GM21360 (cell line): ENCODE measurements around the gene PARD6A.
A peak's percentile ranks its signal among the peaks of the same experiment; 100 is the strongest.

ENCODE experiments used
- ATAC-seq: cut with Tn5 transposase; IDR thresholded peaks from one replicate; pipeline ENCODE4 v1.9.1; 2021; ENCODE audit warnings: mild to moderate bottlenecking, moderate library complexity; ENCODE audit not compliant: unreplicated experiment

Gene PARD6A

DNA sequence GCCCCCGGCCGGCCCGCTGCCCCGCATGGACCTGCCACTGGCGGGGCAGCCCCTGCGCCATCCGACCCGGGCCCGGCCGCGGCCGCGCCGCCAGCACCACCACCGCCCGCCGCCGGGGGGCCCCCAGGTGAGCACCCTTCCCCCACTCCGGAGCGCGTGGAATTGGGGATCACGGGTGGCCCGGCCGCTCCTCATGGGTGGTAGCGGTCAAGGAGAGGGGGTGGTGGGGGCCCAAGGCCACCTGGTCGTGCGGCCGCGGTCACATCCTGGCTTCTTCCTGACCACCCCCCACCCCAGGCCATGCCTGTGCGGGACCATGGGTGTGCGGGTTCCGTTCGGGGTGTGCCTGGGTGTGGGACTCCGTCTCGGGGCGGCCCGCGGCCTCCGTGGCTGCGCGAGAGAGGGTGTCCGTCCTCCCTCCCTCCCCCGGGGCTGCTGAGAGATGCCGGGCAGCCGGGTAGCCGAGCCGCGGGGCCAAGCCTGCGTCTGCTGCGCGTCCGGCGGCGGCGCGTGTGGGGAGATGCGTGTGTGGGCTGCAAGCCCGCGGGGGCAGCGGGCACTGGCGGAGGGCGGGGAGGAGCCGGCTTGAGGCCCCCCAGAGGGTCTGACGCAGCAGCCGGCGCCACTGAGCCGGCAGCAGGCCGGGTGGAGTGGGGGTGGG is 7.5 kb upstream of the PARD6A start:
- ATAC-seq: no peak

DNA sequence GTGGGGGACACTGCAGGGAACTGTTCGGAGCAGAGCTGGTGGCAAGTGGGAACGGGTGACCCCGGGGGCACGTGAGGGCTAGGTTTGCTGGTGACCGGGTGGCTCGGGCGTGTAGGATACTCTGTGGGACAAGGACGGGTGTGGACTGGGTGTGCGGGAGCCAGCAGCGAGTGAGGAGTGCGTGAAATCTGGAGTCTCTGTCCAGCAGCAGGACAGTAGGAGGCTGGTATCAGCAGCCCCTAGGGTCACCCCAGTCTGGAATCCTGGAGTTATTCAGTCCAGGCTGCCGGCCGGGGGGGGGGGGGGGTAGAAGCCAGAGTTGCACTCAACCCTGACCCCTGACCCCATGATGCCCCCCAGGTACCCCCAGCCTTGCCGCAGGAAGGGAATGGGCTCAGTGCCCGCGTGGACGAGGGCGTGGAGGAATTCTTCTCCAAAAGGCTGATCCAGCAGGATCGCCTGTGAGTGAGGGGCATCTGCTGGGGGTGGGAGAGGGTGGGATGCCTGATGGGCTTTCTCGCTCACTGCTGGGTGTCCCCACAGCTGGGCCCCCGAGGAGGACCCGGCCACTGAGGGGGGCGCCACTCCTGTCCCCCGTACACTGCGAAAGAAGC is 6.9 kb upstream of the PARD6A start:
- ATAC-seq: no peak

DNA sequence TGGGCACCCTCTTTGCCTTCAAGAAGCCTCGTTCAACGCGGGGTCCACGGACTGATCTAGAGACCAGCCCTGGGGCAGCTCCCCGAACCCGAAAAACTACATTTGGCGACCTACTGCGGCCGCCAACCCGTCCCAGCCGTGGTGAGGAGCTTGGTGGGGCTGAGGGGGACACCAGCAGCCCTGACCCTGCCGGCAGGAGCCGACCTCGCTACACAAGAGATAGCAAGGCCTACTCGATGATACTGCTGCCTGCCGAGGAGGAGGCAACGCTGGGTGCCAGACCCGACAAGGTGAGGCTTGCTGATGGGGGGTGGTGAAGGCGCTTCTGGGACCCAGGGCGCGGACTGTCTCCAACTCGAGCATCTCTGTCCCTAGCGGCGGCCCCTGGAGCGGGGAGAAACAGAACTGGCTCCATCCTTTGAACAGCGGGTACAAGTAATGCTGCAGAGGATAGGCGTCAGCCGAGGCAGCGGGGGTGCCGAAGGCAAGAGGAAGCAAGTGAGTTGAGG is 6.3 kb upstream of the PARD6A start:
- no peak for ATAC-seq

DNA sequence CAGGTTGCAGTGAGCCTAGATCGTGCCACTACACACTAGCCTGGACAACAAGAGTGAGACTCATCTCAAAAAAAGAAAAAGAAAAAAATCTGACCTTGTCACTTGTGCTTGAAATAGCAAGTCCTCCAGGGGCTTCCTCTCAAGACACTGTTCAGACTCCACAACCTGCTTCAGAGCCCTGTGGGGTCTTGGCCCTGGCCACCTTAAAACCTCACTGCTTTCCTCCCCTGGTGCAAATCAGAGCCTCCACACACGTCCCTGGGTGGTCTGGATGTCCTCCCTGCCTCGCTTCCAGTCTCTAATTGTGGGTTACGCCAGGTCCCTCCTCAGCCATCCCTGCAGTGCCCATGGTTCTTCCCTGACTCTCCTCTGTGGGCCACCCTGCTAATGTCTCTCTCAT is 5.4 kb upstream of the PARD6A start:
- ATAC-seq: no peak

DNA sequence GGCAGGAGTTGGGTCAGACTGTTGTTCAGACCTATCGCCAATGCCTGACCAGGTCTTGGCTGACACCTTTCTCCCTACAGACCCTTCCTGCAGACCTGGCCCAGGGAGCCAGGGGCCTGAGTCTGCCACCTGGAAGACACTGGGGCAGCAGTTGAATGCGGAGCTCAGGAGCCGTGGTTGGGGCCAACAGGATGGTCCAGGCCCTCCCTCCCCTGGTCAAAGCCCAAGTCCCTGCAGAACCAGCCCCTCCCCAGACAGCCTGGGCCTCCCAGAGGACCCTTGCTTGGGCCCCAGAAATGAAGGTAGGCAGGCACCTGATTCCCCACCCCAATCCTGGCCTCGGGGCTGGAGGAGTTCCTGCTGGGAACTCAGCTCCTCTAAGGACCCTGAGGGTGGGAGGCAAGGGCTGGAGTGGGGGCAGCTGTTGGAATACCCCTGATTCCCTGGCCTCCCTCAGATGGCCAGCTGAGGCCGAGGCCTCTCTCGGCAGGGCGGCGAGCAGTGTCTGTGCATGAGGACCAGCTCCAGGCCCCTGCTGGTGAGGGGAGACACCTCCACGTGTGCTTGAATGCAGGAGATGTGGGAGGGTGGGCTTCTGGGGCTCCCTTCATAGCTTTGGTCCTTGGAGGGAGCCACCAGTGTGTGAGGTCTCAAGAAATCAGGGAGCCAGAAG is 4.3 kb upstream of the PARD6A start:
- no peak for ATAC-seq

DNA sequence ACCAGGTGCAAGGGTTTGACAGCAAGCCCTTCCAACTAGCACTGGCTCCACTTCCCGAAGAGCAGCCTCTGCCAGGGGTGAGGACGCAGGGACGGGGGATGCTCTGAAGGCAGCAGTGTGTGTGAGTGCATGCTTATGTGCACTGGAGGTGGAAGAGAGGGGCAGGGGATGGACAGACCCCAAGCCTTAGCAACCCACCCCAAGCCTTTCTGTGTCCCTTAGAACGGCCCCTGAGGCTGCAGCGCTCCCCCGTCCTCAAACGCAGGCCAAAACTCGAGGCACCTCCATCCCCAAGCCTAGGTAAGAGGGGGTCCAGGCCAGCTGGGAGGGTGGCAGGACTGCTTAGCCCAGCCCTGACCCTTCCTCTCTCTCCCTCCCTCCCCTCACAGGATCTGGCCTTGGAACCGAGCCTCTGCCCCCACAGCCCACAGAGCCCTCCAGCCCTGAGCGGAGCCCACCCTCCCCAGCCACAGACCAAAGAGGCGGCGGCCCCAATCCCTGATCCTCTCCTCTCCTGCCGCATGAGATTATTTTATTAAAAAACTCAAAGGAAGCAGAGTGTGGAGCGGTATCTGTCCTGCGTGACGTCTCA is 3.6 kb upstream of the PARD6A start:
- ATAC-seq: no peak

DNA sequence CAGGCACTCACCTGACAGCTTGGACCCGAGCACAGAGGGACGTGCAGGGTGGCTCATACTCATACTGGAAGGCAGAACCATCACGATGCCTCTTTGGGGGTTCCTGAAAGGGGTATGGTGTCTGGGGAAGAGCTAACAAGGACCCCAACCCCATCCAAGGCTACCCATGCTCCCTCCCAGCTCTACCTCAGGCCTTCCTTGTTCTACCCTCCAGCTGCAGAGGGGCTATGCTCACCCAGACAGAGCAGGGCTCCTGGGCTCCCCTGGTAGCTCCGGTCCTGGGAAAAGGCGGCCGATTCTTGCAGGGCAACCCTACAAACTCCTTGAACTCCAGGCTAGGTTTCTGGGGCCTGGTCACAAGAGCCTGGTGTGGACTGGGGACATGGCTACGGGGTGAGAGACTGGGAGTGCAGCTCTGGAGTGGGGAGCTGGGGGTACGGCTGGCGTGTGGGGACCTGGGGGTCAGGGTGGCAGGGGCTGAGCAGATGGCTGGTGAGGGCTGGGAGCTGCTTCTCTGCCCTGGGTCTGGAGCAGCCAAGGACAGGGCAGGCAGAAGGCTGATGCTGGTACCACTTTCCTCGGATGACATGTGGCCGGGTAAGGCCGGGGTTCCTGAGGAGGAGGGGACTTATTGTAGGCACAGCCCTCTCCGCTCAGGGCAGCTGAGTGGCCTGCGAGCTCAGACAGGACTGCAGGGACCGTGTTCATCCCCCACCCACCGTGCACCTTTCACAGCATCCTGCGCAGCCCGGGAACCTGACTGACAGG is 2.8 kb upstream of the PARD6A start:
- no peak for ATAC-seq

DNA sequence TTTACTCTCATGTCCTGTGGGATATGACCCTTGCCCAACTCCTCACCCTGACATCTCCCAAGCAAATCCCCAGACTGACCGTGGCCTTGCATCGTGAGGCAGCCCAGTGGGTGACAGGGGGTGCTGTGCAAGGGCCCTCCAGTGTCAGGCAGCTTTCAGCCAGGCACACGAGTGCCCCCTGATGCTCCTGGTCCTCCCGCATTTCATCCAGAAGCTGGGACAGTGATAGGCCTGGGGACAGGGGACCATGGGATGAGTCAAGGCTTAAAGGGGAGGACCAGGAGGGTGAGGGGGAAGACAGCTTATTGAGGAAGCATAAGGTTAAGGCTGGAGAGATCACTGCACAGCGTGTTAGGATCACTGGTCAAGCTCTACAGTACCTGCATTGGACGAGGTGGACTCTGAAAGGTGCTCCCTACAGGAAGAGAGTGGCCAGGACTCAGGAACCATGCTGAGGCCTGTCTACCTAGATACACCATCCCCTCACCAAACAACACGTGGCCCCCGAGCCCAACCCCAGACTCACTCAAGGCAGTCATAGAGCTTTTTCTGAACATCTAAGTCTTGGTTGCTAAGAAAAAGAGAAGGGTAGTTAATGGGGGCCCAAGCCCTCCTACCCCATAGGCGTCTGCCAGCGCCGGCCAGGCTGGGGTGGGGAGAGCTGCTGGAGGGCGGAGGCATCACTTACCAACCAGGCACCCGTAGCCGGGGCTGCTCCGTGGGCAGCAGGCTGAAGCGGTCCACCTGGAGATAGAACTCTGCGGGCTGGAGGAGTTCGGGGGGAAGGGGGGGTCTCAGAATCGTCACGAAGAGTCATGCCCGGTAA is 1.7 kb upstream of the PARD6A start:
- no peak for ATAC-seq

DNA sequence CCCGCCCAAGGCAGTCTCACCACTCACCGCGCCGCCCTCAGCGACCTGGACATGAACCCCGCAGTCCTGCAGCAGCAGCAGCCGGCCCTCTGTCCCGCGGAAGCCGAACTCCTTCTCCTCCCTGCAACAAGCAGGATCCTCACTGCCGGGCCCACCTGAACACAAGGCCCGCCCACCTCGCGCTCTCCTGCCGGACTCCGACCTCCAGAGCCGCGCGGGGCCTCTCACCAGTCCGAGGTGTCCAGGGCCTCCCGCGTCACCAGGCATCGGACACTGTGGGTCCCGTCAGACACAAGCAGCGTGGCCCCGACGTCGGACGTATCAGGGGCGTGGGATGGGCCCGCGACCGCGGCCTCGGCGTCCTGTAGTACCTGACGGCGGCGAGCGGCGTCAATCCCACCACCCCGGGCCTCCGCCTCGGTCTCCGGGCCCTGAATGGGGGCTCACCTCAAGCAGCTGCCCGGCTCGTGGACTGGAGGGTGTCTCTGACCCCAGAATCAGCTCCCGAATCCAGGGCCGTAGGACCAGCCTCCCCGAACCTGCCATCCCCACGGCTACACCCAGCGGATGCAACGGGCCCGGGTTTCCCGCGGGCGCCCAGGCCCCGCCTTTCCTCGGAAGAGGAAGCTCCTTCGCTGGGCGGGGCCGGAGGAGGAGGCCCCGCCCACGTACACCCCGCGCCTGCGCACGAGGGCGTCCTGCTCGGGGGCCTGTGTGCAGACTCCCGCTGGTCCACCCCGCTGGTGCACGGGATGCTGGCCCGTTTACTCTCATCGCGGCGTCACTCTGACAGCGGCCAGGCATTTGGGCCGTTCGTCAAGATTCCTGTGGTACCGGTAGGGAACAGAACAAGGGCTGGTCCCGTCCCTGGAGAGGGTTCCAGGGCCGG is 841 bp upstream of the PARD6A start, which contains the start of gene ACD:
Gene ACD, minus strand, starts transcription at position 586 of the 889 bp plus-strand sequence. Its CDS starts 40 bp downstream, at position 546.
- peak; percentile 48 for ATAC-seq

DNA sequence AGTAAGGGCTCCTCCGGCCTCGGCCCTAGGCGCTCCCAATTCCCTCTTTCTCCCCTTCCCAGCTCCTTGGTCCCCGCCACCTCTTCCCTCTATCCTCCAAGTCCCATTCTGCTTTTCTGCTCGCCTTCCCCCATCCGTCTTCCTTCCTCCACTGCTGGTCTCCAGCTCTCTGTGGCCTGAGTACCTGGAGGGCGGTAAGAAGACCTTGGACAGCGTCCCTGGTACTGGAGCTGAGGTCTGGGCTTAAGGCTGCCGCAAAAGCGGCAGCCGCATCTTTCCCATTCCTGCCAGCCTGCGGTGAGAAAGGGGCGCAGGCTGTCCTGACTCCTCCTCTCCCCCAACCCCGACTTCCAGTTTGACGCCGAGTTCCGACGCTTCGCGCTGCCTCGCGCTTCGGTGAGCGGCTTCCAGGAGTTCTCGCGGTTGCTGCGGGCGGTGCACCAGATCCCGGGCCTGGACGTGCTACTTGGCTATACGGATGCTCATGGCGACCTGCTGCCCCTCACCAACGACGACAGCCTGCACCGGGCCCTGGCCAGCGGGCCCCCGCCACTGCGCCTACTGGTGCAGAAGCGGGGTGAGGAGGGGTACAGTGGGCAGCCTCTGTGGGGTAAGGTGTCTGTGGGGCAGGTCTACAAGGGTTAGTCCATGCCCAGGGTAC is 471 bp downstream of the PARD6A start:
- ATAC-seq: no peak

DNA sequence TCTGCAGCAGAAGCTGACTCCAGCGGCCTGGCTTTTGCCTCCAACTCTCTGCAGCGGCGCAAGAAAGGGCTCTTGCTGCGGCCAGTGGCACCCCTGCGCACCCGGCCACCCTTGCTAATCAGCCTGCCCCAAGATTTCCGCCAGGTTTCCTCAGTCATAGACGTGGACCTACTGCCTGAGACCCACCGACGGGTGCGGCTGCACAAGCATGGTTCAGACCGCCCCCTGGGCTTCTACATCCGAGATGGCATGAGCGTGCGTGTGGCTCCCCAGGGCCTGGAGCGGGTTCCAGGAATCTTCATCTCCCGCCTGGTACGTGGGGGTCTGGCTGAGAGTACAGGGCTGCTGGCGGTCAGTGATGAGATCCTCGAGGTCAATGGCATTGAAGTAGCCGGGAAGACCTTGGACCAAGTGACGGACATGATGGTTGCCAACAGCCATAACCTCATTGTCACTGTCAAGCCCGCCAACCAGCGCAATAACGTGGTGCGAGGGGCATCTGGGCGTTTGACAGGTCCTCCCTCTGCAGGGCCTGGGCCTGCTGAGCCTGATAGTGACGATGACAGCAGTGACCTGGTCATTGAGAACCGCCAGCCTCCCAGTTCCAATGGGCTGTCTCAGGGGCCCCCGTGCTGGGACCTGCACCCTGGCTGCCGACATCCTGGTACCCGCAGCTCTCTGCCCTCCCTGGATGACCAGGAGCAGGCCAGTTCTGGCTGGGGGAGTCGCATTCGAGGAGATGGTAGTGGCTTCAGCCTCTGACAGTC is 1.3 kb downstream of the PARD6A start:
- no peak for ATAC-seq

DNA sequence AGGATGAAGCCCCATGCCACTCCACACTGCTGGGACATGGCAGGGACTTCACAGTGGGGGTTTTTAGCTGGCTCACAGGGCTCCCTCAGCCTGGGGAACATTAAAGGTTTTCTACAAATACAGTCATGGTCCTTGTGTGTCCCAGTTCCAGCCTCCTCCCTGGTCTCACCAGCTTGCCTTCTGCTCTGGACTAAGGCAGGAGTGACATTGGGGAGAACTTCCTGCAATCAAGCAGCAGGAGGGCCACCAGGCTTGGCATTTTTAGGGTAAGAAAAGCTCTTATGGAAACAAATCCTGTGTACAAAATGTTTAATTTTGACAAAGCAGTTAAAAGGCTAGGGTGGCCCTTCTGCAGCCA is 1.9 kb downstream of the PARD6A start:
- no peak for ATAC-seq

DNA sequence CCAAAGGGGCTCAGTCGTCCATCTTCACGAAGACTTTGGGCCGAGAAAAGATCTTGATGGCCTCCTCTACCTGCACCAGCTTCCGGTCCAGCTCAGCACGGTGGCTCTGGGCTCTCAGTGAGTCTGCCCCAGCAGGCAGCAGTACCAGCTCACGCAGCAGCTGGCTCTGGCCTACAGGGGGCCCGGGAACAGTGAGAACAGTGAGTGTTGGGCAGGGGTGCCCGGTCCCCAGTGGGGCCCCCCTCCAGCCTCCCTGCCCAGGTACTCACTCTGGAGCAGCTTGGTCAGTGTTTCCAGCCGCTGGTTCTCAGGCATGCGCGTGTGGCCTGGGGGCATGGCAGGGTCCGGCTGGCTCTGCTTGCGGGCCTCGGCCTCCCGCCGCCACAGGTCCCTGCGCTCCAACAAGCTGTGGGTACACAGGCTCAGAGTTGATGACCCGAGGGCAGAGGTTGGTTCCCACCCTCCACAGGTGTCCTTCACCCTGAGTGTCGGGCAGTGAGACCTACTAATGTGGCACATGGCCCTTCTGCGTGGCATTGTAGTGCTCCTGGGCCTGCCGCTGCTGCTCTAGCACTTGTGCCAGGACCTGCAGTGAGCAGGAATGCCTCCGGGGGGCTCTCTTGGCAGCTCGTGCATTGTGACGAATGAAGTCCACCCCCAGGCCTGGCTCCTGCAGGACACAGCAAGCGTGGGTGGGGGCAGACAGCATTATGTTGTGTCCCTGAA is 2.6 kb downstream of the PARD6A start:
- no peak for ATAC-seq

DNA sequence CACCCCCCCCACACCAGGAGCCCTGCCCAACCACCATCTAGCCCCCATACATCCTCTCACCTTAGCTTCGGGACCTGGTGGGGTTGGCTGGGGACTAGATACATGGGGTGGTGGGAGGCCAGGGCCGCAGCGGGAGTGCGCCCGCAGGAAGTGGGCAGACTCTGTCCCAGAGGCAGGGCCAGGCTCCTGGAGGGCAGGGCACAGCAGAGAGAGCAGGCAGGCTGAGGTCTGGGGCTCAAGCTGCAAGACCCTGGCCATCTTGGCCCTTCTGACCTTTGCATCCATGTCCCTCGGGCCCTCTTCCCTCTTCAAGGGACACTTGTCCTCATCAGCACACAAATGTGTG is 3.1 kb downstream of the PARD6A start:
- ATAC-seq: no peak

DNA sequence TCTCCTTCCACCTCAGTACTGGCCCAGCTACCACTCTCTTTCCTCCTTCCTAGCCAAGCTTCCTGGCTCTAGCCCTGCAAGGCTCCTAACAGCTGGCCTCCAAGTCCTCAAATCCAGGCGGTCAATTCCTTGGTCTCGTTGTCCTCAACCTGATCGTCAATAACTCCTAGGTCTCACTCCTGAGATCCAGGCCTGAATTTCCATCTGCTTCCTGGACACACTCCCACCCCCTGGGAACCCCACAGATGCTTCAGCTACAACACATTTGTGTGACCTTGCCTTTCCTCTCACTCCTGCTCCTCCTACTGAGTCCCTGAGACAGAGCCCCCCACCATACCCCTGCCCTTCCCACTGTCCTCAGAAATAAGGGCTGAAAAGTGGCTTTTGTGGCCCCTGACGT is 3.5 kb downstream of the PARD6A start:
- ATAC-seq: no peak

DNA sequence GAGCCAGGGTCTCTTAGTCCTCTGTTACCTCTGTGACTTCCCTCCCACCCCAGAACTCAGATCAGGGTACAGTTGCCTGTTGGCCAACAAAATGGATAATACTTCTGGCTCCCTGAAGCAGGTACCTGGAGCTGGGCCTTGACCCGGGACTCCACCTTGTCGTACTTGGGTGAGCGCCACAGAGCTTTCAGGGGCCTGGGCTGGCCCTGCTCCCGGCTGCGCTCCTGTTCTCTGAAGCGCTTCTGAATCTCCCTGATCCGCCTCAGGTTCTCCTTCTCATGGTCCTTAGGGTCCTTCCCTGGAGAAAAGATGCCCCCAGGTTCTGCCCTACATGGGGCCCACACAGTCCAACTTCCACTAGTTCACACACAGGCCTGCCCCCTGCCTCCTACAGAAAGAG is 4.1 kb downstream of the PARD6A start:
- ATAC-seq: no peak

DNA sequence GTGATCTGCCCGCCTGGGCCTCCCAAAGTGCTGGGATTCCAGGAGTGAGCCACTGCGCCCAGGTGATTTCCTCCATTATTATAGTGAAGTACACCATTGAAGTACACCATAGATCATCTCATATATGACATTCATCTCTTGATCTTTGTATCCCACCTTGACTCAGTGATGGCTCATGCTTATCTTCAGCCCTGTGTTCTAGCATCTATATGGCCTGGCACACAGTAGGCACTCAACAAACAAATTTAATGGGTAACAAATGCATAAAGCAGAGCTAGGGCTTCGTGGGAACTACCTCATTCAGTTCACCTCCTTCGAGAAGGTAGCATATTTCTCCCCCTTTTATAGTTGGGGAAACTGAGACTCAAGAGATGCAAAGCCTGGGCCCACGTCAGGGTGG is 4.8 kb downstream of the PARD6A start:
- ATAC-seq: no peak
